Measurements from ENCODE around the gene CROCC.
A peak's percentile ranks its signal among the peaks of the same experiment; 100 is the strongest.
"Not testable (repeated sequence)": the region's sequence is repeated elsewhere in the genome, so short reads cannot be mapped to it uniquely, and the experiment has no call there.

Gene CROCC, protein sequence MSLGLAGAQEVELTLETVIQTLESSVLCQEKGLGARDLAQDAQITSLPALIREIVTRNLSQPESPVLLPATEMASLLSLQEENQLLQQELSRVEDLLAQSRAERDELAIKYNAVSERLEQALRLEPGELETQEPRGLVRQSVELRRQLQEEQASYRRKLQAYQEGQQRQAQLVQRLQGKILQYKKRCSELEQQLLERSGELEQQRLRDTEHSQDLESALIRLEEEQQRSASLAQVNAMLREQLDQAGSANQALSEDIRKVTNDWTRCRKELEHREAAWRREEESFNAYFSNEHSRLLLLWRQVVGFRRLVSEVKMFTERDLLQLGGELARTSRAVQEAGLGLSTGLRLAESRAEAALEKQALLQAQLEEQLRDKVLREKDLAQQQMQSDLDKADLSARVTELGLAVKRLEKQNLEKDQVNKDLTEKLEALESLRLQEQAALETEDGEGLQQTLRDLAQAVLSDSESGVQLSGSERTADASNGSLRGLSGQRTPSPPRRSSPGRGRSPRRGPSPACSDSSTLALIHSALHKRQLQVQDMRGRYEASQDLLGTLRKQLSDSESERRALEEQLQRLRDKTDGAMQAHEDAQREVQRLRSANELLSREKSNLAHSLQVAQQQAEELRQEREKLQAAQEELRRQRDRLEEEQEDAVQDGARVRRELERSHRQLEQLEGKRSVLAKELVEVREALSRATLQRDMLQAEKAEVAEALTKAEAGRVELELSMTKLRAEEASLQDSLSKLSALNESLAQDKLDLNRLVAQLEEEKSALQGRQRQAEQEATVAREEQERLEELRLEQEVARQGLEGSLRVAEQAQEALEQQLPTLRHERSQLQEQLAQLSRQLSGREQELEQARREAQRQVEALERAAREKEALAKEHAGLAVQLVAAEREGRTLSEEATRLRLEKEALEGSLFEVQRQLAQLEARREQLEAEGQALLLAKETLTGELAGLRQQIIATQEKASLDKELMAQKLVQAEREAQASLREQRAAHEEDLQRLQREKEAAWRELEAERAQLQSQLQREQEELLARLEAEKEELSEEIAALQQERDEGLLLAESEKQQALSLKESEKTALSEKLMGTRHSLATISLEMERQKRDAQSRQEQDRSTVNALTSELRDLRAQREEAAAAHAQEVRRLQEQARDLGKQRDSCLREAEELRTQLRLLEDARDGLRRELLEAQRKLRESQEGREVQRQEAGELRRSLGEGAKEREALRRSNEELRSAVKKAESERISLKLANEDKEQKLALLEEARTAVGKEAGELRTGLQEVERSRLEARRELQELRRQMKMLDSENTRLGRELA (N-terminal part only)

DNA sequence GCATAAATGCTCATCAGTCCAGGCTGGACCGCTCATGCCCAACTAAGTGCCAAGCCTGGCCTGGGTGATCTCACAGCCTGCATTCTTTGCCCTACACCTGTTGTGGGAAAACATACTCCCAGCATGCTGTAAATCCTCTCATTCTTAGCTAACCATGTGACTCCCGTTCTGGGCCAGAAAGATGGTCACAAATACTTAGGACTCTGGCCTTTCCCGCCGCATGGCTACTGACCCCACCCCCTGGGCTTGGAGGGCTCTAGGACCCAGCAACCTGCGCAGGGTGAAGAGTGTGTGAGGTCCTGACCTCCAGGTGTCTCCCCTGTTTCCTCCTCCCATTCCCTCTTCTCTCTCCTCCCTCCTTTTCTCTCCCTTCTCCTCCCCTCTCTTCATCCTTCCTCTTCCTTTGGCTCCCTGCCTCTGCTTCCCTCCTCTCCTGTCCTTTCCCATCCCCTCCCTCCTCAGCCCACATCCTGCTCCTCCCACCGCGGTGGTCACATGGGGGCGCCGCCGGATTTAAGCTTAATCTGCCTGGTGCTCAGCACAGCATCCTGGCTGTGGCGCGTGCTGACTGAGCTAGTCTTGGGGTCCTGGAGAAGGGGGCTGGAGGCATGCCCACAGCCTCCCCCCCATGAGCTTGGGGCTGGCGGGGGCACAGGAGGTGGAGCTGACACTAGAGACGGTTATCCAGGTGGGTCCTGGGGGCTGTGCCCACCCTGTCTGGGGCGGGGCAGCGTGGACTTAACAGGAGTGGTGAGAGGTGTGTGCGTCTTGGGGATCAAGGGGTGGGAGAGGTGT lies at the start of gene CROCC:
Gene CROCC, plus strand, starts transcription at position 541 of the 795 bp plus-strand sequence. Its CDS starts 88 bp downstream, at position 629.
- no peak for DNase-seq

DNA sequence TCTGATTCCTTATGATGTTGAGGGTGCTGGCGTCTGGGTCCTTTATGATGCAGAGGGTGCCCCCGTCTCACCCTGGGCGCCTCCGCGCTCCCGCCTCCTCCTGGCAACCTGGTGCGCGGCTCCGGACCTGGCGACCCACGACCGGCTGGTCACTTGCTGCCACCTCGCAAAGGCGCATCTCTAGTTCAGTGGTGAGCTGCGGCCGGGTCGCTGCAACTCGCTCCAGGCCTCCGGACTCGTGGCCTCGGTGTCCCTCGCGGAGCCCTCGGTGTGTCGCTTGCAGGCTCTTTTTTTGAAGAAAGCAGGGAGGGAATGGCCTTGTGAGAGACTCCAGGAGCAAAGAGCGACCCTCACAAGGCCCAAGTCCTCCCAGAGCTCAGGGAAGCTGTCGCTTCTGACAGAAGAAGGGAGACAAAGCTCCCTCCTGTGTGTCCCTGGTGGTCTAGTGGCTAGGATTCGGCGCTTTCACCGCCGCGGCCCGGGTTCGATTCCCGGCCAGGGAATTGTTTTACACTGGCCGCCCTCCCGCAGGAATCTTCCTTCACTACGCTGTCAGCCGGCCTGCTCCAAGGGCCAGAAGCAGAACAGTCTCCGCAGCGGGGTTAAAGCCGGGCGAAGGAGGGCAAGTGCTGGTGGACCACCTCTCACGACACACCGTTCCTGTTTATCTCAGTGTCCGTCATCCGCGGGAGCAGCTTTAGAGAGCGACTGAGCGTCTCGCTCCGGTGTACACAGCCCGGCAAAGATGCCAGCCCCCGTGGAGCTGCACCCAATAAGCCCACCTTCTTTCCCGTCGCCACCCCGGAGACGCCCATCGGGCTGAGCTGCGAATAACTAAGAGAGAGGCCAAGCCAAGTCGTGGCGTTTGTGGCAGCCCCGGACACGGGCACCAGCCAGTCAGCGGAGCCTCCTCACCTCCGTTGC lies 49.3 kb upstream of the CROCC start:
- not testable (repeated sequence) for DNase-seq

DNA sequence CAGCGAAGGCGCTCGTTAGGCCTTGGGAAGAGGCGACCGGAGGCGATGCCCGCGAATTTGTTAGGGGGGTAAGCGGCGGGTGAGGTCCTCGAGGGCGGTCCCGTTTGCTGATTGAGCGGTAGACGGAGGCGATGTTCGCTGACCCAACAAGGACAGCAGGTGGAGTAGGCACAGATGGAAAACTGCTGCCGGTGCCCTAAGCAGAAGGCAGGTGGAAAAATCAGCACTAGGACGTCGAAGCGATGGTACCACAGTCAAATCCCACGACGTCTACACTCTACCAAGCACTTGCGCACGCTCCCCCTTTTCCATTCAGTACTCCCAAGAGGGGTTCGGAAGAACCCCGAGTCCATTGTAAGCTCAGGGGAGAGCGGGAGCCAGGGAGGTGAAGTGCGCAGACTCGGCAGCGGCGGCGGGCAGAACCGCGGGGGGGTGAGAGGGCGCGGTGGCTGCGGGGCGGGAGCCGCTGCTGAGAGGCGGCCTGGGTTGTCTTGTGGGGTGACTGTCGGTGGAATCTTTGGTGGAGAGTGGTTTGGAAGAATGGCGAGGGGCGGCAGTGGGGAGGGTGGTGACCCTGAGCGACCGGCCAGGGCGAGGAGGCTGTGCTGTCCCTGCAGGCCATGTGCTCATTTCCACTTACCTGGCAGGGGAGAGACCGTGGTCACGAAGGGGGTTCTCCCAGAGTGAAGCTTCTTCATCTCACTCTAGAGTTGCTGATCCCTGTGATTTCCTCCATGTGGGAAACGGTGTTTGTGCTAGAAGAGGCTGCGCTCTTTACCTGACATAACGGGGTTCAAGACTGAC lies 48.5 kb upstream of the CROCC start:
- not testable (repeated sequence) for DNase-seq

DNA sequence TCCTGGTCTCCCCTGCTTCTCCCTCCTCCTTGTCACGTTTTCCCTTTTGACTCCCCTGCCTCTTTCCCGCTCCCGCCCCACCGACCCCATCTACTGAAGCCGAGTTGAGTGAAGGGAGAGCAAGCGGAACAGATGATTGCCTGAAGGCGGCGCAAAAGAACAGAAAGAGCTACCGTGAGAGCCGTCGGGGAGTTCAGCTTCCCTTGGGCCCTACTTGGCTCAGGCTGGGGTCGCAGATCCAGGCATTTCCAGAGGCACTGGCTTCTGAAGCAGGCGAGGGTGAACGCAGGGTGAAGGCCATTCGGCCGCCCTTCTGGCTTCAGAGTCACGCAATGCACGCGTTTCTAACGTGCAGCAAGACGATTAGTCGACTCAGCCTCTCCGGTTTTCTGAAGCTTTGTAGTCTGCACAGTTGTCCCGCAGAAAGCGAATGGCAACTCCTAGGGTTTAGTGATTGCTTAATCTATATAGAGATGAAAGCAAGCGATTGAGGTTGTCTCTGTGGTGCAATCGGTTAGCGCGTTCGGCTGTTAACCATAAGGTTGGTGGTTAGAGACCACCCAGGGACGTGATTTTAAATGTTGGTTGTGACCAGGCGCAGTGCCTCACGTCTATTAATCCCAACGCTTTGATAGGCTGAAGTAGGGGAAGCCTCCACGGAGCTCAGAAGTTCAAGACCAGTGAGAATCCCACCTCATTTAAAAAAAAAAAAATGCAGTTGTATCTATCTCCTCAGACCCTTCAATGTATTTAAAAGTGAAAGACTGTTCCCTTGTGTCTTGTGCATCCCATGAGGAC lies 46.6 kb upstream of the CROCC start:
- DNase-seq, result not testable (repeated sequence)

DNA sequence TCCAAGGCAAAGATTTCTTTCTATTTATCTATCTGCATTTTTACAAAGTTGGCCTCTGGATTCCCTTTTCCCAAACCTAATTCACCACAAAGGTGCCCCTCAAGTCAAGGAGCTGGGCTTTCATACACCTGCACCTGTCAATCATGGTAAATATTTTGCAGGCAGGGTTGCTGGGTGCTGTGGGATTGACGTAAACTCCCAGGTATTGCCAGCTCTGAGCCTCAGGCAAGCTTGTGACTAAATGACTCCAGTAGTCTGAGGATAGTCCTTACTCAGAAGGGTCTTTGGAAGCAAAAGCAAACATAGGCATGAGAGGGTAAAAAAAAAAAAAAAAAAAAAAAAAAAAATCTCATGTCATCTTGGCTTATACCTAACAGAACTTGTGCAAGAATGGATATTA lies 40.0 kb upstream of the CROCC start:
- not testable (repeated sequence) for DNase-seq

DNA sequence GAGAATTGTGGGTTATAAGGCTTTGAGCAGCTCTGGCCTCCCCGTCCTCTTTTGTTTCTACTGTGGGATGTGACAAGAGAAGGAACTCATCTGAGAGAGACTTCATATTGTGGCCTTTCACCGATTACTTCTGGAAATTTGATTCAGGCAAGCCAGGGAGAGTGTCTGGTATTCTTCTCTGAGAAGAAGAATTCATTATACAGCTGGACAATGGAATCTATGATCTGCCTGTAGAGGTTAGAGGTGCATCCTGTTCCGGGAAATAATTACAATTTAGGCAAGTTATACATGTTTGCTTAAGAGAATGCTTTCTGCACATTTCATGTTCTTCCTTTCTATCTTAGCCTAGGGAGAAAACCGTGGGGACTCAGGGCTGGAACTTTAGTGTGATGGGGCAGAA lies 38.7 kb upstream of the CROCC start:
- no peak for DNase-seq

DNA sequence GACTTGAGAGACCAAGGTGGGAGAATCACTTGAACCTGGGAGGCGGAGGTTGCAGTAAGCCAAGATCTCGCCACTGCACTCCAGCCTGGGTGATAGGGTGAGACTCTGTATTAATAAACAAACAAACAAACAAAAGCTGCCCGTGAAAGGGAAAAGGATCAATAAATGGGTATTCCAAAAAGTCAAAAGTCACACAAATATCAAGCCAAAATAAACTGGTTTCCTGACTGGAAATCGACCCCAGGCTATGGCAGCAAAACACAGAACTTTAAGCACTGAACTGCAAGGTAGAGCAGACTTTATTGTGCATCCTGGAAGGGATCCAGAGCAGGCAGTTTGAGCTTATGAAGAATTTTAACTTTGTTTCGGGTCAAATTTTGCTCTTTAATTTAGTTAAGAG lies 37.2 kb upstream of the CROCC start:
- DNase-seq, result not testable (repeated sequence)

DNA sequence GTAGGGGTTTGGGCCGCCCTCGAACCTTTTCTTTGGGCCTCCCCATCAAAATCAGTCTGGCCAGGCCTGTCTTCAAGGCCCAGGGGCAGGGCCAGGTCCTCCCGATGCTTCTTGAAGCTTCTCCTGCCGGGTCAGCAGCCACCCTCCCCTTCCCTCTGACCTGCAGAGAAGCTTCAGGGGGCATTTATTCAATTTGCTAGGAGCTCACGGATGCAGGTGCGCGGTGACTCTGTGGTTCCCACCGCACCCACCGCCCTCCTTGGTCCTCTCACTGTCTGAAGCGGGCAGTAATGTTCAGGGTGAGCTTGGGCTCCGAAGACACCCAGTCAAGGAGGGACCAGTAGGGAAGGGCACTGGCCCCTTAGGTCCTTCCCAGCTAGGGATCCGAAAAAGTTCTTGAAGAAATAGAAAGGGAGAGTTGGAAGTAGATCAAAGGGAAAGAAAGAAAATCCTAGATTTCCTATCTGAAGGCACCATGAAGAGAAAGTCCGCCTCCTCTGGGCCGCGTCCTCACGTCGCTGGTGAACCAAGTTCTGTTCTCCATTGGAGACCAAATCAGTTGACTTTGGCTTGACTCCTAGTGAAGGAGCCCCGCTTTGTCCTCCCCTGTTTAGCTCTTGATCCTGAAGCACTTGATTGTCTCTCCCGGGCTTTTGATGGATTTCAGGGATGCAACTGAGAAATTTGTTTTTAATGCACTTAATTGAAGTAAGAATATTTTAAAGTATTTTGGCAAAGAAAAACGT lies 34.7 kb upstream of the CROCC start:
- no peak for DNase-seq

DNA sequence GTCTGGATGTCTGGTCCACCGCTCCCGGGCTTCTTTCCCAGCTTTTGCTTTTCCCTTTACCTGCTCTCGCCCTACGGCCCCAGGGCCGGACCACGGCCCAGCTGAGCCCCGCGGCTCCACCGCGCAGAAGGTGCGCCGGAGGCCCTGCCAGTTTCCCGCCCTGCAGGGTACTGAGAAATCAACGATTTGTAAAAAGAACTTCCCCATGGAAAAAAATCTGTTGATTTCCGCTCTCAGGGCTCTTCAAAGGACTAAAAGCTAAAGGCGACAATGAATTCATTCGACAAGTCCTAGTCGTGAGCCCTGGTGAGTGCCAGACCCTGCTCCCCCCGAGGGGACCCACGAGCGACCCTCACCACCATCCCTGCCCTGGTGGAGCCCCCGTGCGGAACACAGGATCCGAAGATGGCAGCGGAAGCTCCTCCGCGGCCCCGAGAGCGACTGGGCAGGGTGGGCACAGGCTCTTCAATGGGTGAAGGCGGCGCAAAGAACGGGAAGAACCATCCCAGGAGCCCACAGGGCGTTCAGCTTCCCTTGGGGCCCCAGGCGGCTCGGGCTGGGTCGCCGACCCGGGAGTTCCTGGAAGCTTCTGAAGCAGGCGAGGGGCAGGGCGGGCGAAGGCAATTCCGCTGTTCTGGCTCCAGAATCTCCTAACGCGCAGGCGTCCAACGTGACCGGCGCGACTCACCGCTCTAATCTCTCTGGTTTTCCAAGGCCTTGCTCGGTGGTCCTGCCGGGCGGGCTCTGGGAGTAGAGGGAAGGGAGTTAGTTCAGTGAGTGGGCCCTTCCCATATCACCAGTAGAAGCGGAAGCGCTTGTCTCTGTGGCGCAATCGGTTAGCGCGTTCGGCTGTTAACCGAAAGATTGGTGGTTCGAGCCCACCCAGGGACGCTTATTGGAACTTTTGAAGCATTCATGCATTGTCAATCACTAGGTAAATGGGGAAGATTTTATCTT lies 32.6 kb upstream of the CROCC start:
- no peak for DNase-seq

DNA sequence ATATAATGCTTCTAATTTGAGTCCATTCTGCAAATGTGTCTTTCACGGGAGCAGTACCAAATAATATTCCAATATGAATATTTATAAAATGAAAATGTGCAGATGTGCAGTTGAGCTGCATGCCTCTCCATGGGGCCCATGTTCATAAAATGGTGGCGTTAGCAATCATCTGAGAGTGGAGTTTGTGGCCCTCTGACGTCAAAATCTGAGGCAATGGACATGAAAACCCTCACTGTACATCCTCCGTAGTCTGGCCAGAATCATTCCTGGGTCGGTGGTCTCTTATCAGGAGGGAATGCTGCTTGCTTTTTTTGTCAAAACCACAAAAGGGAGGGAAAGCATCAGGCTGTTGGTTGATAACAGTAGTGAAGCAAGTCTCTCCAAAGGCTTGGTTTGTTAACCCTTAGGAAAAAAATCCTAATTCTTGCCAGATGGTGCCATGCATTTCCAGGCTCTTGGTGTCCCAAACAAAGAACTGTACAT lies 31.2 kb upstream of the CROCC start:
- DNase-seq, result not testable (repeated sequence)

DNA sequence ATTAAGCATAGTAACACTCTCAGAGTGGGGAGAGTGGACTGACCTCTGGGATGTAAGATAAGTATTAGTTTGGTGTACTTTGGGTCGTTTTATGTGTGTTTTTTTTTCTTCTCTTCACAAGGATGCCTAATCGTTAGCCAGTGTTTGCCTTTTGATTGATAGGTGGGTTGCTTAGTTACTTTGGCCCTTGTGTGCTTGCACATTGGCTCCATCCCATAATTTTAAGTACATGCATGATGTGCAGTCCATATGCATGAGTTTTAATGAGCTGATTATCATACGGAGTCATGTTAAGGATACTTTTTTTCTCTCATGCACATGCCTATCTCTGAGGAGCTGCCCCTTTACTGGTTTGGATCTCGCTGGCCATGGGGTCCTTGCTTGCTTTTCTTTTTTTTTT lies 30.7 kb upstream of the CROCC start:
- not testable (repeated sequence) for DNase-seq

DNA sequence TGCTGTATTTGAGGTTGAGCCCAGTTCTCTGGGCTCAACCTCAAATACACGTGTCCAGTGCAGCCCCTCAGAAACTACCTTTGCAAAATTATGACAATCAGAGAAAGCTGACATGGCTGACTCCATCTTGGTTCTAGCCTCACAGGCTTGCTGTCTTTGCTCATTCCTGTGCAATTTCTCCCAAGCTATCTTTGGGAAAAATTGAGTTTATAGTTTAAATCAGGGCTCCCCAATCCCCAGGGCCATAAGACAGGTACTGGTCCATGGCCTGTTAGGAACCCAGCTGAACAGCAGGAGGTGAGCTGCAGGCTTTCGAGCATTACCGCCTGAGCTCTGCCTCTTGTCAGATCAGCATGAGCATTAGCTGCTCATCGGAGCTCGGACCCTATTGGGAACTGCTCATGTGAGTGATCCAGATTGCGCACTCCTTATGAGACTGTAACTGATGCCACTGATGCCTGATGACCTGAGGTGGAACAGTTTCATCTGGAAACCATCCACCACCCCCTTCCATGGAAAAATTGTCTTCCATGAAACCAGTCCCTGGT lies 28.7 kb upstream of the CROCC start:
- DNase-seq, result not testable (repeated sequence)

DNA sequence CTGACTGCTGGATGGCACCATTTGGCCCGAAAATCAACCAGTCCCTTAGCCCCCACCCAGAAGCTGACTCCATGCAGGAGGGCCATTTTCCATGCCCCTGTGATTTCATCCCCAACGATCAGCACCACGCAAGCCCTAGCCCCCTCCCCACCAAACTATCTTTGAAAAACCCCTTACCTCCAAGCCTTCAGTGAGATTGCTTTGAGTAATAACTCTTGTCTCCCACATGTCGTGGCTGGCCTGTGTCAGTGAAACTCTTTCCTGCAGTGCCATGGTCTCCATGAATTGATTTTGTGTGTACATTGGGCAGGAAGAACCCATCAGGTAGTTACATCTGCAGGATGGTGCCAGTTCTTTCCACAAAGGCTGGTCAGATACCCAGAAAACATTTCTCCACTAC lies 27.9 kb upstream of the CROCC start:
- not testable (repeated sequence) for DNase-seq

DNA sequence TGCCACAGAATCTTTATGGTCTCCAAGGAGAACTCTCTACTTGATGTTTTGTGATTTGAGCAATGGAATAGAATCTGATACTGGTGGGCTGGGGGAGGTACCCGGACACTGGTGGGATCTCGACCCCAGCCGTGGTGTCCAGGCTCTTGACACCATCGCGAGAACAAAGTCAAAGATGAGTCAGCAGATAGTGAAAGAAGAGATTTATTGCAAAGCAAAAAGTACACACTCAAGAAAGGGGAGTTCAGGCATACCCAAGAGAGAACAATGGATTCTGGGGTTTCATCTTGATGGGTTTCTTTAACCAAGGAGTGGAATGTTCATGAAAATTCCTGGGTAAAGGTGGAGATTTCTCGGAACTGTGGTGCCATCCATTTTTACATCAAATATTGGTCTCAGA lies 27.4 kb upstream of the CROCC start:
- not testable (repeated sequence) for DNase-seq

DNA sequence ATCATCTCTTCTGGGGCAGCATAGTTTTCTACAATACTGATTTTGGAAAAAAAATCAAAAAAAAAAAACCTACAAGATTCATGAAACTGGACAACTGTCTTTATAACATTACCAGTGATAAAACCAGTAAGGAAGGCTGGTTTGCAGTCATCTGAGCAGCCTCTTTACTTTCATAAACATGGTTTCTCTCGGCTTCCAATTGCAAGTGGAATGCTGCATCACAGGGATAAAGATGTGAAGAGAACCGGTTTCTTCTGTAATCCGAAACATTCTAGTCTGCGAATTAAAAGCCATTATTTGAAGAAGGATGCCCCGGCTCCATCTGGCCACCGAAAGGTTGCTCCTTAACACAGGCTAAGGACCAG lies 26.5 kb upstream of the CROCC start:
- not testable (repeated sequence) for DNase-seq

DNA sequence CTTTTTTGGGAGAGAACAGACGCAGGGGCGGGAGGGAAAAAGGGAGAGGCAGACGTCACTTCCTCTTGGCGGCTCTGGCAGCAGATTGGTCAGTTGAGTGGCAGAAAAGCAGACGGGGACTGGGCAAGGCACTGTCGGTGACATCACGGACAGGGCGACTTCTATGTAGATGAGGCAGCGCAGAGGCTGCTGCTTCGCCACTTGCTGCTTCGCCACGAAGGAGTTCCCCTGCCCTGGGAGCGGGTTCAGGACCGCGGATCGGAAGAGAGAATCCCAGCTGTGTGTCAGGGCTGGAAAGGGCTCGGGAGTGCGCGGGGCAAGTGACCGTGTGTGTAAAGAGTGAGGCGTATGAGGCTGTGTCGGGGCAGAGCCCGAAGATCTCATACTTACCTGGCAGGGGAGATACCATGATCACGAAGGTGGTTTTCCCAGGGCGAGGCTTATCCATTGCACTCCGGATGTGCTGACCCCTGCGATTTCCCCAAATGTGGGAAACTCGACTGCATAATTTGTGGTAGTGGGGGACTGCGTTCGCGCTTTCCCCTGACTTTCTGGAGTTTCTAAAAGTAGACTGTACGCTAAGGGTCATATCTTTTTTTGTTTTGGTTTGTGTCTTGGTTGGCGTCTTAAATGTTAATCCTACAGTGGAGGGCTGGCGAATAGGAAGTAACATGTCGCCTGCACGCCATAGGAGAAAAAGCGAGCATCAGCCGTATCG lies 26.0 kb upstream of the CROCC start, which contains the start of gene RNU1-2:
Gene RNU1-2, plus strand, starts transcription at position 383 of the 718 bp plus-strand sequence.
- DNase-seq, result peak; percentile 90

All from NCI-H2107 (cell line).